GM19372 (cell line): ENCODE measurements around the gene MROH8.
A peak's percentile ranks its signal among the peaks of the same experiment; 100 is the strongest.

Source experiments
- ATAC-seq: cut with Tn5 transposase; IDR thresholded peaks from one replicate; pipeline ENCODE4 v1.9.1; 2021; ENCODE audit warnings: mild to moderate bottlenecking, low read depth, moderate library complexity; ENCODE audit not compliant: unreplicated experiment

MROH8 gene

DNA sequence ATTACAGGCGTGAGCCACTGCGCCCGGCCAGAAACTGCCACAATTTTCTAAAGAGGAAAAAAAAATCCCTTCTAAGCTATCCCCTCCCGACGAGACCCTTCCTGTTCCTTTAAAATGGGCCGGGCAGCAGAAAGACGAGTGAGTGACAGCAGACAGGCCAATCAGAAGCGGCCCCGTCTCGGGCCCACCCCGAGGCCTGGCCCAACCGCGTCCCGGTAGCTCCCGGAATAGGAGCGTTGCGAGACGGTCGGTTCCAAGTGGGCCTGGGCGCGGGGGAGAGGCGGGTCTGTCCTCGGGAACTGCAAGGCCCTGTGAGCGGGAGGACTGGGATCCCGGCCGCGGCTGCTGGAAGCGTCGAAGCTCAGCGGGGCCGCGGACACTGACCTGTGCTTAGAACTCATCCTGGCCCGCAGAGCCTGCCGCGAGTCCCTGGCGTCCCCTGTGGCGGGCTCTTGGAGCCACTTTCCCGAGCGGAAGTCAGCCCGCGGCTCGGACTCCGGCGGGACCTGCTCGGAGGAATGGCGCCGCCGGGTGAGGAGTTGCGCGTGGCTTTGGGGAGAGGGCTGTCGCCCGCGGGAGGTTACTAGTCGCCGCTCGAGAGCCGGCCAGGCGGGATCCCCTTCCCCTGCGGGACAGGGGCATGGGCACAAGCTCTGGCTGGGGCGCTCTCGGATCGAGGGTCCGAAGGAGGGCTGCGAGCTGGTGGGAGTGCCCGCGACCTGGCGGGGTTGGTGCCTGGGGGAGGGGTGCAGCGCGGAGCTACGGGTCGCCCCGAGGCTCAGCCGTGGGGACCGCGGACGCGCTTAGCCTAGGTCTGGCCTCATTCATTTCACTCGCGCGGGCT is at the start of gene MROH8, which contains the start of gene RPN2:
MROH8 (minus strand) TSS at position 710 of the 844 bp plus-strand sequence.
RPN2 (plus strand) TSS at position 492 of the 844 bp plus-strand sequence; CDS start at position 519, 27 bp downstream.
- peak; percentile 94 for ATAC-seq

DNA sequence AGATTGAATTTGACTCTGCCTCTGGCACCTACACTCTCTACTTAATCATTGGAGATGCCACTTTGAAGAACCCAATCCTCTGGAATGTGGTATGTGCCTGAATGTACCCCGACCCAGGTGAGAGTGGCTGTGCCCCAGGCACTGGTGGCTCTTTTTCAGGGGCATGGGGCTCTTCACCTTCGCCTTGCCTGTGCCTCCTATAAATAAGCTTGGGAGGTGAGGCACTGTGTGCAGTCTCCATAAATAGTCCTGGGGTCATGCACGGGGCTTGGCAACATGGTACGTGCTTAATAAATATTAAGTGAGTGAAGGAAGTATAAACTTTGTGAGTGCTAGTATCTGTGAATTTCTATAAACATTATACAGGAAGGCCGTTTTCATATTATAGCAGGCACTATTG is 49.3 kb upstream of the MROH8 start:
- no peak for ATAC-seq

DNA sequence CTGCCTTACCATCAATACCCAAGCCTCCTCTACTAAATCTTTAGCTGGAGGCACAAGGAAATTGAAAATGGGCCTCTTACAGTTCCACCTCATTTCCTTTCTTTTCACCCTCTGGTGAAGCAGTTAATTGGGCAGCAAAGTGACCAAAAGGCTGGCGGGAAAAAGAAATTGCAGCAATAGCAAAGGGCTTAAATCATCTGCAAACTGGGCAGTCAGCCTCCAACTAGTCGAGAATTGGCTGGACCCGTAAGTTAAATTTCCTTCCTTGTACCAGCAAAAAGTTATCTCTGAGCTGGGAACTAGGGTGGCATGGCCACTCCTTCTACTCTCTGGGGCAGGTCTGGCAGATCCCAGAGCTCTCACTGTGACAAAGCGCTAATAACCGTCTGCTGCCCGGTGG is 48.7 kb upstream of the MROH8 start:
- ATAC-seq: no peak

DNA sequence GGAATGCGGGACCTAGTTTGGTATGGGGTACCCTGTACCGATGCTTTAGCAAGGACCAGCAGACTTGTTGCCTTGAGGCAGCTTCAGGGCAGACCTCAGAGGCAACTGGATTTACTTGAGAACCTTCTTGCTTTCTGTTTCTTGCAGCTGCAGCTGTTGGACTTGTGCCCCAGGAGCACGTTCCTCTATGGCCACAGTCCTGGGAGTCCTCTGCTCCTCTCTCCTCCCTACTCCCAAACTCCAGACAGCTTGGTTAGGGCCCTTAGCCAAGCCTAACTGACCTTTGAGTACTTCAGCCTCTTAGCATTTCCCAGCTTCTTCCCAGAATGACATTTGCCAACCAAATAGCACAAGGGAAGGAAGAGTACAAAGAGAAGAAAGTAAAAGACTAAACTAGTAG is 47.5 kb upstream of the MROH8 start:
- ATAC-seq: no peak

DNA sequence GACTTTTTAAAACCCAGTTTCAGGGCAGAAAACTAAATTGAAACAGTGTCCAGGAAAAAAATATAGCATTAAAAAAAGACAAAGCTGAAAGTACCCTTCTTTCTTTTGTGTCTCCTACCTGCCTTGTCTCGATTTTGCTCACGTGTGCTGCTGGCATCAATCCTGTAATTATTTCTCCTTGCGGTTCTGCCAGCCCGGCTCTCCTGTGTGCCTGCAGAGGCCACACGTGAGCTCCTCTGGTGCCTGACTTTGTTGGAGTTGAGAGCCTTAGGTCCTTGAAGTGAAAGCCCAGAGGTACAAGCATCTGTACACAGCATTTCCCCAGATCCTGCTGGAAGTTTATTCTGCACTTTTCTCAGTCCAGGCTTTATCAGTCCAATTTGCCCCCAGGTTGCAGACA is 45.8 kb upstream of the MROH8 start:
- no peak for ATAC-seq

DNA sequence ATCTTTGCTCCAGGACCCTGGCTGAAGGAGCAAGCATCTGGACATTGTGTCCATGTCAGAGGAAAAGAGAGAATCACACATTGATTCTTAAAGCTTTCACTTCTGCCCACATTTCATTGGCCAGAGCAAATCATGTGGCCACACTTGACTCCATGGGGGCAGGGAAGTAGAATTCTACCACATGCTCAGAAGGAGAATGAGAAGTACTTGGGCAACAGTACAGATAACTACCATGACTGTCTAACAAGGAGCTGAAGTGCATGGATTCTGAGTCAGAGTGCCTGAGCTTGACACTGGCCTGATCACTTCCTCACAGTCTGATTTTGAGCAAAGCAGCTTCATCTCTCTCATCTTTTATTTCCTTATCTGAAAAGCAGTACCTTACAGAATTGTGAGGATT is 43.7 kb upstream of the MROH8 start:
- ATAC-seq: no peak

DNA sequence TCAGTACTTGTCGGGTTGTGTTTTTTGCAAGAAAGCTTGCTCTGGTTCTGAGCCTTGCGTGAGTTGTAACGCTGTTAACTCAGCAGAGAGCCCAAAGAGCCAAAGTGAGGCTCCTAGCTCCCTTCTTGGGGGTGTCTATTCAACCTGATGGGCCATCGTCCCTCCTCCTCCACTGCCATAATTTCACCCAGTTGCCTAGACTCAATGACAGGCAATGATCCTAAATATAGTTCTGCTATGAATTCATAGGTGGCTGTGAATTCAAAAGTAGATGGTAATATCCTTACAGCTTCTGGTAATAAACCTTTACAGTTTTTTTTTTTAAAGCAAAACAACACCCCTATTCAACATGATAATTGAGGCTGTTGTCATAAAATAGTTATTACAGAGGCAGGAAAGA is 42.7 kb upstream of the MROH8 start:
- ATAC-seq: no peak

DNA sequence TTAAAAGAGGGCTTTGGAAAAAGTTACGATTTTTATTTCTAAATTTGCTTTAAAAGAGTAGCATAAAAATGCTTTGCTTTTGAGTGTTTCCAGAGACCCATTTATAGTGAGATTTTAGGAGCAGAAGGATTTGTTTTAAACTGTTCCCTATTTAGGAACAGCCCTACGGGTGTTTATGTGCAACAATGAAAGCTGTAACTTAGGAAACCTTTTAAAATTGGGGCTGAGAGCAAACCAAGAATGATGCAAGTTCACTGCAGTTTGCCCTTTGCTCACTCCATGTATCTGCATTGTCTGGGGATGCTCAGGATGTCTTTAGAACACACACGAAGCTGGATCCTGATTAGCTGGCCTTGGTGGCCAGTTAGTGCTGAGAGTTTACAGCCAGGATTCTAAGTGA is 41.4 kb upstream of the MROH8 start:
- ATAC-seq: no peak

DNA sequence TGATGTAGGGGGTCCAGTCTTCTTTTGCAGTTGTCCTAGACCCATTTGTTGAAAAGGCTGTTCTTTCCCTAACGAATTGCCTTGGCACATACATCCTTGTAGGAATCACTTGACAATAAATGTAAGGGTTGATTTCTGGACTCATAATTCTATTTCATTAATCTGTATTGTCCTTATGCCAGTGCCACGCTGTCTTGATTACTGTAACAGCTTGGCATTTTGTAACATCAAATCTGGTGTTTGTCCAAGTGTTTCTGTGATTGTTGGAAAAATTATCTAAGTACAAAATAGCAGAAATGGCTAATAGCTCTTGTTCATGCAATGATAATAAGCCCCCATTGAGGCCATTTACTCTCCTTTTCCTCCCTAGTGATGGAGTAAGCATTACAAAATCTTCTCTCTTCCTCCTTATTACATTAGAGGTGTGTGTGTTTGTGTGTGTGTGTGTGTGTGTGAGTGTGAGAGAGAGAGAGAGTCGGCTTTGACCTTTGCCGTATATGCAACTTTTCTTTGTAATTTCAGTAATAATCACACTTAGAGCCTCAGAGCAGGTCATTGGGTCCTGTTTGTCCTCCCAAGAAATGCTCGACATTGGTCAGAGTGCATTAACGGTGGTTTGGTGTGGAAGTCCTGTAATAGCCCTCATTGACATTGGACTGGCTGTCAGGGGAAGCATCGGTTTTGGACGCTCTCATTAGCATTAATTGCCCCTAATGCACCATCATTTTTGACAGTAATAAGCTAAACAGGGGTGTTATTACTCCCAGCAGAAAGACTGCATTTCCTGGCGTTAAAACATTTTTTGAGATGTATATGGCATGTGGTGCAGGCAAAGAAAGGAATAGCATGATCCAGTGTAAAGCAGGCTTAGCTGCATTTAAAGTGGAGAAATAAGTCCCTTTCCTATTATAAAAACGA is 40.7 kb upstream of the MROH8 start:
- ATAC-seq: no peak

DNA sequence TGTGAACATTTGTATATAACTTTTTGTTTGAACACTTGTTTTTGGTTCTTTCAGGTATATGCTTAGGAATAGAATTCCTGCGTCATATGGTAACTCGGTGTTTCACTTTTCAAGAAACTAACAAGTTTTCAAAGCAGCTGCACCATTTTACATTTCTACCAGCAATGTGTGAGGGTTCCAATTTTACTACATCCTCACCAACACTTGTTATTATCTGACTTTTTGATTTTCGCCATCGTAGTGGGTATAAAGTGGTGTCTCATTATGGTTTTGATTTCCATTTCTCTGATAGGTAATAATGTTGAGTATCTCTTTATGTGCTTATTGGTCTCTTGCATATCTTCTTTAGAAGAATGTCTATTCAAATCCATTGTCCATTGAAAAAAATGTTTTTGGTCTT is 39.6 kb upstream of the MROH8 start:
- ATAC-seq: no peak

DNA sequence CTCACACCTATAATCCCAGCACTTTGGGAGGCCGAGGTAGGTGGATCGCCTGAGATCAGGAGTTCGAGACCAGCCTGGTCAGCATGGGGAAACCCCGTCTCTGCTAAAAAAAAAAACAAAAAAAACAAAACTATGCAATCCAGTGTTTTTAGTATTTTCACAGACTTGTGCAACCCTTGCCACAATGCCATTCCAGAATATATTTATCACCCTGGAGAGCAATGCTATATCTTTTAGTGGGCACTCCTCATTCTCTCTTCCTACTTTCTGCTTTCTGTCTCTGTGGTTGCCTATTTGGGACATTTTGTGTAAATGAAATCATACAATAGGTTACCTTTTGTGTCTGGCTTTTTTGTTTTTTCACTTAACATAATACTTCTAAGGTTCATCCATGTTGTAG is 39.1 kb upstream of the MROH8 start:
- no peak for ATAC-seq

DNA sequence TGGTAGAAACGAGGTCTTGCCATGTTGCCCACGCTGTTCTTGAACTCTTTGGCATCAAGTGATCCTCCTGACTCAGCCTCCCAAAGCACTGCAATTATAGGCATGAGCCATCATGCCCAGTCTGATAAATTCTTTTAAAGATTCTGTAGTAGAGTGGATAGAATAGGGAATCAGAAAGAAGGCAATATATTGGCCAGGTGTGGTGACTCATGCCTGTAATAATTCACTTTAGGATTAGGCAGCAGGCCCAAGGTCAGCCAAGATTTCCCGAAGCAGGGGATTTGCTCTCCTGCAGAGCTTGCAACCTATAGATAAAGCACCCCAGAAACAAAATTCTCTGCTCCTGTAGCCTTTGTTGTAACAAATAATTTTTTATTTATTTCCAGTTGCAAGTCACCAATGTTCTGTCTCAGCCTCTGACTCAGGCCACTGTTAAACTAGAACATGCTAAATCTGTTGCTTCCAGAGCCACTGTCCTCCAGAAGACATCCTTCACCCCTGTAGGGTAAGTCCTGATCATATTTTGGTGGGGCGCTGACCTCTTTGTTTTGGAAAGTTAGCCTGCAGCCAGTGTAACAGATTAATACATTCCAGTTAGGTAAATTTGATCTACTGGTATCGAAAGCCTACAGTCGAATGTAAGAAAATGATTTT is 30.4 kb upstream of the MROH8 start:
- no peak for ATAC-seq

DNA sequence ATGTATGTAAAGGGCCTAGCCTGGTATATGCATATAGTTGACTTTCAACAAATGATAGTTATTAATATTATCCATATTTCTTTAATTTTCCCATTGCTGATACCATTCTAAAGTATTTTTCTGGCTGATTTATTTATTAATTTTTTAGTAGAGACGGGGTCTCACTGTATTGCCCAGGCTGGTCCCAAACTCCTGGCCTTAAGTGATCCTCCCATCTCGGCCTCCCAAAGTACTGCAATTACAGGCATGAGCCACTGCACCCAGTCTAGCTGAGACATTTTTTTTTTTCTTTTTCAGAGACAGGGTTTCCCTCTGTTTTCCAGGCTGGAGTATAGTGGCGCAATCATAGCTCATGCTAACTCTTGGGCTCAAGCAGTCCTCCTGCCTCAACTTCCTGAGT is 29.8 kb upstream of the MROH8 start:
- no peak for ATAC-seq

DNA sequence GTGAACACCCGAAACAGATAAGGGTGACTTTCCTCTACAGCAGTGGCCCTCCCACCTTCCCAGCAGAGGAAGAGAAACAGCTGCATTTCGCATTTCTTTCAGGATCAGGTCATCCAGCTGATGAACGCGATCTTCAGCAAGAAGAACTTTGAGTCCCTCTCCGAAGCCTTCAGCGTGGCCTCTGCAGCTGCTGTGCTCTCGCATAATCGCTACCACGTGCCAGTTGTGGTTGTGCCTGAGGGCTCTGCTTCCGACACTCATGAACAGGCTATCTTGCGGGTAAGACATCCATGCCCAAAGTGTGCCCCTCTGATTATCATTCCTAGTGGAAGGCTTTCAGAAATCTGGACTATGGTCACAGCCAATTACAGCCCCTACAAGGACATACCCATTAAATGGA is 27.8 kb upstream of the MROH8 start:
- ATAC-seq: no peak

DNA sequence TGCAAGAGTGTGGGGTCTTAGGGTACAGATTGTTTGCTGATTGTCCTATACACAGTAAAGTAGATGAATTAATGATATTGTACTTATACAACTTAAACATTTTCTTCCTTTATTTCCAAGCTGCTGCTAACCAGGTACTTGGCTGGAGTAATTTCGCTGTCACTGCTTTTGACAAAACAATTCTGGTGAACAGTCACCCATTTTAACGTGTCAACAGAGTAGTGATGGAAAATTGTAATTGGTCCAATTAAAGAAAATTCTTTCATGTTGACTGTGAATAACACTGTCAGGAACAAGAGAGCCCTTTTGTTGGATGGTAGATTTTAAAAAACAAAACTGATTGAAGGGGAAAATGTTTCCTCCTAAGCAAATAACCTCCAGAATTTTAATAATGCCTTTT is 26.4 kb upstream of the MROH8 start:
- no peak for ATAC-seq

DNA sequence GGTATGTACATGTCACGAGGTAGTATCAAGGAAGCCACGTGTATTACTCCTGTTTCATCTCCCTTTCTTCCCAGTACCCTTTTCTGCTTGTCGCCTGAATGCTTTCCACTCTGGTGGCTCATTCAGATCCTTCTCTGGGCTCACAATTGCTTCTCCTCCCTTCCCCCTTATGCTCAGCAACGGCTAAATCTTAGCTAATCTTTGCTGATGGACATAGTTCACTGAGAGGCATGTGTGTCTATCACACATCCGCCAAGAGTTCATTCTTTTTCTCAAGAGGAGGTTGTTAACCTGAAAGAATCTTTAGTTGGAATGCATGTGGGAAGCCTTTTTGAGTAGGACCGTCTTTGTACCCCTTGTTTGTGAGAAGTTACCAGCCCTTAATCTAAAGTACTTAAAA is 25.8 kb upstream of the MROH8 start:
- ATAC-seq: no peak

DNA sequence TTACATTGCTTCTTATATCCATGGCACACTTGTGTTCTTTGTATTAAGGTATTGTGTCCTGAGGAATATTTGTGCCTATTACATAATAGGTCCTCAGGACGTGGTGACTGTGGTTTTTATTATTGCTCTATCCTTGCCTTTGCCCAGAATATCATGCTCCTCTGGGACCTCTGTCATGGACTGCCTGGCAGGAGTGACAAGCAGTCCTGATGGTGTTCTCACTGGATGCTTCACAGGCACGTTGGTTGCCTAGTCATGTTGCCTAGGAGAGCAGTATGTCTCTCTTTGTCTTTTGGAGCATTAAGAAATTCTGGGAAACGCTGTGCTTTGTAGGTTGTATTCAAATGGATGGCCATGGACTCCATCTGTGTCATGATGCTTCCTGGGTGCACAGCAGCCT is 24.7 kb upstream of the MROH8 start:
- no peak for ATAC-seq

DNA sequence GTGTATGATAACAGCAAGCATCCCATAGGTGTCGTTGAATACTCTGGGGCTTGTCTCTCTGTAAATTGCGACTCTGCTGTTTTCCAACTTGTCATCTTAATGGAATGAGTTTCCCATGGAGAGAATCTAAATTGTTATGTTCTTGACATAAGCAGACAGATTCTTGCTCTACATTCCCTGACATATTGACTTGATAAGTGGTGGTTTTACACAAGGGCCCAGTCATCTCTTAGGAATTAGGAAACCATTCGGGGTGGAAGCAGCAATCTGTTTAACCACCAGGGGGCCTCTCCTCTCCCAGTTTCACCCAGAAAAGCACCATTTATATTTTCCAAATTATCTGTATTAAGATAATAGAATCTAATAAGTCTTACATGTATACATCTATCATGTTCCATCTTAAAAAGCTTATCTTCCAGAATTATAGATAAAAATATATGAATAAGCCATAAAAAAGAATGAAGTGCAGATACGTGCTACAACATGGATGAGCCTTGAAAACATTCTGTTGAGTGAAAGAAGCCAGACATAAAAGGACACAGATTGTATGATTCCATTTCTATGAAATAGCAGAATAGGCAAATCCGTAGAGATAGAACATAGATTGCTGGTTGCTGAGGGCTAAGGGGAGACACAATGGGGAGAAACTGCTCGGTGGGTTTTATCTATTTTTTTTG is 23.1 kb upstream of the MROH8 start:
- no peak for ATAC-seq

DNA sequence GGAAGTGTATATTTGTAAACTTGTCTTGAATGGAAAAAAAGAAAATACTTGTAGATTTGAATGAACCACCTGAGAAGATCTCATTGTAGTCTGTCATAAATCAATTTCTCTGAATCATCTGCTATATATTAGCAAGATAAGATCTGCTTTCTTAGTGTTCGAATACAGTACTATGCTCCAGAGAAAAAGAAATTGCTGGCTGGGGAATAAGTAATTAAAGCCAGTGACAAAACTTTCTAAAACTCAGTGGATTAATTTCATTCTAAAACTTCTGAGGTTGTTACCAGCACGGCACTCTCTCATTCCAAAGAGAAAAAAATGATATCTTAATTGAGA is 22.4 kb upstream of the MROH8 start:
- ATAC-seq: no peak

DNA sequence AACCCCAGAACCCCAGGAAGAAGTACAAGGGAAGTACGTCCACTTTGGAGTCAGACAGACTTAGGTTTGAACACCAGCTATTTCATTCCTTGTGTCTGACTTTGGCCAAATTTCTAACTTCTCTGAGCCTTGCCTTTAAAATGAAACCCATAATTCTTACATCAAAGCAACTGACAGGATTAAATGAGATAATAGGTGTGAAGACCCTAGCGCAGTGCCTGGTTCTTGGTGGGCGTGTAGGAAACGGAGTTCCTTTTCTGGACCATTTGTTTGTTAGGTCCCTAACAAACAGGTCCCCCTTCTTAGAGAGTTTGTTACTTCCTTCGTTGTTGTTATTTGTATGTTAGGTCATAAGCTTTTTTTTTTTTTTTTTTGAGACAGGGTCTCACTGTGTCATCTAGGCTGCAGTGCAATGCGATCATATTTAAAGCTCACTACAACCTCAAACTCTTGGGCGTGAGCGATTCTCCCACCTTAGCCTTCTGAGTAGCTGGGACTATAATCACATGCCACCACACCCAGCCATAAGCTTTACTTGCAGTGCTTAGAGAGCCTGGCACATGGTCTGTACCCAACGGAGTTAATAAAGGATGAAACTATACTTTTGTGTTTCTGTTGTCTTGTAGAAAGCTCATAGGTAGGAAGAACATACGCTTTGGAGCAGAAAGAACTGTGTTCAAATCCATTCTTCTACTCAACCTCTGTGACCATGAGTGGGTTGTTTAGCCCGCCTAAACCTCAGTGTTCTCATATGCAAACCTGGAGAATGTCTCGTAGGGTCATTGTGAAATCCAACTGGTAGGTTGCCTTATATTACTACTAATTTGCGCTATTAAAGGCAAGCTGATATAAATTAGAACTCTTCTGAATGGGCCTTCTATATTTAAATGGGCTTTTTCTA is 21.8 kb upstream of the MROH8 start:
- no peak for ATAC-seq
